HL-60 (cell line): ENCODE data around the gene CD3G.

Experiments
- DNase-seq, 2 experiments: peaks; one replicate each; pipeline ENCODE4 v3.0.0-alpha.2; 2010 to 2020; ENCODE audit warnings: low read depth in 1 of 2, low spot score in 1 of 2
- H3K27ac ChIP-seq: fragments of 250-450 bp; sonication (Bioruptor Pico); replicated peaks from 2 replicates; pipeline ENCODE4 v1.5.1; 2020; ENCODE audit warnings: mild to moderate bottlenecking, moderate library complexity
- H3K27me3 ChIP-seq: fragments of 250-450 bp; sonication (Bioruptor Pico); 2 replicates; pipeline ENCODE4 v1.5.1; 2021; ENCODE audit warnings: mild to moderate bottlenecking, moderate library complexity; ENCODE audit not compliant: insufficient read depth, poor library complexity, severe bottlenecking
- H3K4me3 ChIP-seq: replicated peaks from 2 replicates; pipeline ENCODE4 v1.5.1; 2011; ENCODE audit warnings: mild to moderate bottlenecking, control low read depth, low read length; ENCODE audit not compliant: insufficient read depth
- CTCF ChIP-seq: IDR thresholded peaks from one replicate; pipeline ENCODE4 v1.5.1; 2011; ENCODE audit warnings: low read length, control low read depth, inconsistent platforms; ENCODE audit not compliant: insufficient read depth
- GABPA ChIP-seq: IDR thresholded peaks from 2 replicates; pipeline ENCODE4 v1.6.1; 2012; ENCODE audit warnings: low read depth
- POLR2AphosphoS5 ChIP-seq: IDR thresholded peaks from 2 replicates; pipeline ENCODE4 v1.6.1; 2012; ENCODE audit warnings: low read depth
- REST ChIP-seq: IDR thresholded peaks from 2 replicates; pipeline ENCODE4 v1.6.1; 2012; ENCODE audit warnings: low read depth; ENCODE audit not compliant: insufficient replicate concordance
- SPI1 ChIP-seq: IDR thresholded peaks from 2 replicates; pipeline ENCODE4 v1.6.1; 2012; ENCODE audit warnings: low read depth, mild to moderate bottlenecking, borderline replicate concordance

CD3G gene

GRCh38 chr11:118311518-118311917, 32.6 kb upstream of the CD3G start:
- no peak overlapping the region for H3K4me3 ChIP-seq
- no peak overlapping the region for H3K27ac ChIP-seq
- no peak for DNase-seq
- TF ChIP-seq REST (no peak), GABPA (no peak)
- H3K27me3 ChIP-seq = no peaks in the 10 kb centered on the region

- DNase-seq = no peak
- no peaks in the 10 kb centered on the region for H3K27me3 ChIP-seq
- no peak overlapping the region for H3K4me3 ChIP-seq
- H3K27ac ChIP-seq = no peak overlapping the region
- no peak for TF ChIP-seq GABPA
- TF ChIP-seq CTCF = no peak
- no peak for TF ChIP-seq REST
- TF ChIP-seq POLR2AphosphoS5 = no peak
- TF ChIP-seq SPI1 = no peak
Observed at GRCh38 chr11:118312328-118312727, 31.8 kb upstream of the CD3G start.

DNA sequence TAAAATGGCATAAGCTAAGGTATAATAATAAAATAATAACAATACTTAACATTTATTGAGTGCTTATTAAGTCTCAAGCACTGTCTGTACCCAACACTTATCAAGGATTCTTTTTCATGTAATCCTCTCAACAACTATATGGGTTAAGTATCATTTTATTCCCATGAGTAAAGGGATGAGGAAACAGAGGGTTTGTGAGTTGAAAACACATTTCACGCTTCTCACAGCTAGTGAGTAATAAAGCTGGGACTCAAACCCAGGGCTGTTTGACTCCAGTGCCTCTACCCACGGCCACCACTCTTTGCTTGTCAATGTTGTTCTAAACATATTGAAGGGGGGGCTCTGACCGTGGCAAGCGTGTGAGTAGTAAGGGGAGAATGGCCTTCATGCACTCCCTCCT, 30.9 kb upstream of the CD3G start:
- TF ChIP-seq REST = no peak
- no peak for TF ChIP-seq SPI1
- no peak for TF ChIP-seq GABPA
- TF ChIP-seq CTCF = no peak
- no peak for TF ChIP-seq POLR2AphosphoS5
- no peak for DNase-seq
- H3K4me3 ChIP-seq = no peak overlapping the region
- no peak overlapping the region for H3K27ac ChIP-seq
- no peaks in the 10 kb centered on the region for H3K27me3 ChIP-seq

GRCh38 chr11:118314988-118315411, 29.1 kb upstream of the CD3G start:
- no peaks in the 10 kb centered on the region for H3K27me3 ChIP-seq
- H3K27ac ChIP-seq = no peak overlapping the region
- H3K4me3 ChIP-seq = no peak overlapping the region
- no peak for DNase-seq
- TF ChIP-seq POLR2AphosphoS5 (no peak), GABPA (no peak), CTCF (no peak), SPI1 (no peak), REST (no peak)
